Left lung (tissue), 10 donors: ENCODE results near the gene MAST1. TPM values are rescaled to one million over a fixed set of nuclear protein-coding genes. Genes with fewer than 3 reads are reported as not detected.

Source experiments
- ATAC-seq: fragments of 200-7000 bp; cut with Tn5 transposase; one replicate; pipeline ENCODE4 v1.9.1; 2020; ENCODE audit warnings: moderate library complexity
- DNase-seq, 4 donors: peaks; one replicate each; pipeline ENCODE4 v3.0.0-alpha.2; 2013 to 2020
- H3K27ac ChIP-seq, 2 donors: fragments of 200-600 bp; sonication (generic) in 1 of 2; one replicate each; pipeline versions ENCODE4 v1.5.0 to v1.8.0; 2020 to 2021
- H3K27me3 ChIP-seq, 2 donors: fragments of 200-600 bp; sonication (generic) in 1 of 2; one replicate each; pipeline versions ENCODE4 v1.5.0 to v1.8.0; 2020 to 2021
- H3K36me3 ChIP-seq, 2 donors: fragments of 200-600 bp; sonication (generic) in 1 of 2; one replicate each; pipeline versions ENCODE4 v1.5.0 to v1.8.0; 2020 to 2021
- H3K4me1 ChIP-seq, 2 donors: fragments of 200-600 bp; one replicate each; pipeline ENCODE4 v1.8.0; 2021
- H3K4me3 ChIP-seq, 2 donors: fragments of 200-600 bp; sonication (generic) in 1 of 2; one replicate each; pipeline versions ENCODE4 v1.5.0 to v1.8.0; 2020 to 2021; ENCODE audit warnings: mild to moderate bottlenecking in 1 of 2
- H3K9me3 ChIP-seq, 2 donors: fragments of 200-600 bp; sonication (generic) in 1 of 2; one replicate each; pipeline versions ENCODE4 v1.5.0 to v1.8.0; 2020 to 2021
- intact Hi-C, 2 donors: fragments of 100-400 bp; cut with DNase I; formaldehyde crosslinking; loops; one replicate each; pipeline versions ENCODE4 v1.11.2 to v1.14.2; 2022
- polyA plus RNA-seq, 6 donors: library from polyadenylated mRNA; unstranded; fragments of 120-200 nt; gene quantifications; one replicate each; pipeline ENCODE4 v1.2.1, GENCODE V29; 2013; ENCODE audit not compliant: insufficient read length in 6 of 6
- total RNA-seq, 2 donors: library from RNA; stranded (reverse); fragmentation: NEBNext Ultra II Directional; extraction: Animal tissue kit (Norgen Biotek cat#: 25700); gene quantifications; one replicate each; pipeline ENCODE4 v1.2.1, GENCODE V29; 2021
- TF ChIP-seq, protein P1 (sequence below), 2 donors: fragments of 200-600 bp; sonication (generic) in 1 of 2; IDR thresholded peaks; one replicate each; pipeline versions ENCODE4 v1.5.0 to v1.8.0; 2021; ENCODE audit warnings: antibody characterized with exemption in 2 of 2
- donor health status: DM: no; HTN: yes; CAD: no.
- donor health status: DM: no; HTN: no; CAD: no.

MAST1 gene
- total and polyA plus RNA-seq, 8 donors, result 0.15 to 2.4 (median 1.5) TPM

- TF ChIP-seq, protein P1, sequence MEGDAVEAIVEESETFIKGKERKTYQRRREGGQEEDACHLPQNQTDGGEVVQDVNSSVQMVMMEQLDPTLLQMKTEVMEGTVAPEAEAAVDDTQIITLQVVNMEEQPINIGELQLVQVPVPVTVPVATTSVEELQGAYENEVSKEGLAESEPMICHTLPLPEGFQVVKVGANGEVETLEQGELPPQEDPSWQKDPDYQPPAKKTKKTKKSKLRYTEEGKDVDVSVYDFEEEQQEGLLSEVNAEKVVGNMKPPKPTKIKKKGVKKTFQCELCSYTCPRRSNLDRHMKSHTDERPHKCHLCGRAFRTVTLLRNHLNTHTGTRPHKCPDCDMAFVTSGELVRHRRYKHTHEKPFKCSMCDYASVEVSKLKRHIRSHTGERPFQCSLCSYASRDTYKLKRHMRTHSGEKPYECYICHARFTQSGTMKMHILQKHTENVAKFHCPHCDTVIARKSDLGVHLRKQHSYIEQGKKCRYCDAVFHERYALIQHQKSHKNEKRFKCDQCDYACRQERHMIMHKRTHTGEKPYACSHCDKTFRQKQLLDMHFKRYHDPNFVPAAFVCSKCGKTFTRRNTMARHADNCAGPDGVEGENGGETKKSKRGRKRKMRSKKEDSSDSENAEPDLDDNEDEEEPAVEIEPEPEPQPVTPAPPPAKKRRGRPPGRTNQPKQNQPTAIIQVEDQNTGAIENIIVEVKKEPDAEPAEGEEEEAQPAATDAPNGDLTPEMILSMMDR (IDR thresholded peaks at IDR 0.05), result no peak
- ATAC-seq, result no peak
- intact Hi-C loops, result no loop called here
- Histone ChIP-seq H3K9me3 (no peaks in the 10 kb centered on the region), H3K4me1 (peaks cover 4 to 29% of the 10 kb centered on the region in 2 donors), H3K27me3 (peaks cover 69 to 100% of the 10 kb centered on the region in 2 donors), H3K27ac (no peak overlapping the region), H3K36me3 (no peaks in the 10 kb centered on the region), H3K4me3 (peak overlapping the region in 1 of 2 donors; percentile 37)
- DNase-seq, result no peak
Measured at GRCh38 chr19:12833418-12833737, 4.9 kb upstream of the MAST1 start.

GRCh38 chr19:12833738-12834565 lies 4.4 kb upstream of the MAST1 start:
- peaks cover 71 to 100% of the 10 kb centered on the region in 2 donors for H3K27me3 ChIP-seq
- peaks cover 4 to 32% of the 10 kb centered on the region in 2 donors for H3K4me1 ChIP-seq
- ATAC-seq (peak; percentile 5), DNase-seq (peak in 1 of 4 donors; percentile 81)
- H3K36me3 ChIP-seq, result no peaks in the 10 kb centered on the region
- peak overlapping the region; percentile 21 to 37 for H3K4me3 ChIP-seq
- no peak overlapping the region for H3K27ac ChIP-seq
- no peaks in the 10 kb centered on the region for H3K9me3 ChIP-seq
- TF ChIP-seq, protein P1 (IDR thresholded peaks at IDR 0.05), result no peak
- intact Hi-C loops, result no loop called here

DNA sequence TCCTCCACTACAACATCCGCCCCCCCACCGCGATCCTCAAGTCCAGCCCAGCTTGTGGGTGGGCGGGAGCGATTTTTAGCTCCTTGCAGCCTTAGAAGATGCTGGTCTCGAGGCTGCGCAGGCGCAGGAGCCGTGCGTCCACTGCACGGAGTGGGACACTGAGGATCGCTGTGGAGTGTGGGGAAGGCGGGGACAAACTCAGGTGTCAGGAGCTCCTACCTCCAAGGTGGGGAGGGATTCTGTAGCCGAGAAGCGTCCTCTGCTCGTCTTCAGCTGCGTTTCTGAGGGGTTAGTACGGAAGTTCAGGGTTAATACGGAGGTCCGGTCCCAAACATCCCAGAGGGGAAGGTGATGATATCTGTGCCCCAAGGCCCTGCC lies 3.8 kb upstream of the MAST1 start, which contains the start of gene RTBDN:
Gene RTBDN (minus strand): TSS at position 14 of the 378 bp plus-strand sequence. CDS start 4,600 bp downstream, outside the sequence.
- no peaks in the 10 kb centered on the region for H3K9me3 ChIP-seq
- no peak for ATAC-seq
- H3K4me1 ChIP-seq, result peaks cover 4 to 33% of the 10 kb centered on the region in 2 donors
- DNase-seq, result no peak
- H3K36me3 ChIP-seq, result no peaks in the 10 kb centered on the region
- H3K27me3 ChIP-seq, result peaks cover 77 to 100% of the 10 kb centered on the region in 2 donors
- intact Hi-C loops, result no loop called here
- TF ChIP-seq, protein P1 (IDR thresholded peaks at IDR 0.05), result no peak
- no peak within 1 kb of the TSS for H3K27ac ChIP-seq
- H3K4me3 ChIP-seq, result peak within 1 kb of the TSS; percentile 21 to 37

- intact Hi-C loops, result no loop called here
- H3K9me3 ChIP-seq, result no peaks in the 10 kb centered on the region
- H3K27me3 ChIP-seq, result peaks cover 82 to 100% of the 10 kb centered on the region in 2 donors
- no peaks in the 10 kb centered on the region for H3K36me3 ChIP-seq
- ATAC-seq, result no peak
- no peak overlapping the region for H3K27ac ChIP-seq
- TF ChIP-seq, protein P1 (IDR thresholded peaks at IDR 0.05), result no peak
- H3K4me3 ChIP-seq, result no peak overlapping the region
- DNase-seq, result no peak
- H3K4me1 ChIP-seq, result peaks cover 4 to 33% of the 10 kb centered on the region in 2 donors
Measured at GRCh38 chr19:12834976-12835757, 3.1 kb upstream of the MAST1 start.

DNA sequence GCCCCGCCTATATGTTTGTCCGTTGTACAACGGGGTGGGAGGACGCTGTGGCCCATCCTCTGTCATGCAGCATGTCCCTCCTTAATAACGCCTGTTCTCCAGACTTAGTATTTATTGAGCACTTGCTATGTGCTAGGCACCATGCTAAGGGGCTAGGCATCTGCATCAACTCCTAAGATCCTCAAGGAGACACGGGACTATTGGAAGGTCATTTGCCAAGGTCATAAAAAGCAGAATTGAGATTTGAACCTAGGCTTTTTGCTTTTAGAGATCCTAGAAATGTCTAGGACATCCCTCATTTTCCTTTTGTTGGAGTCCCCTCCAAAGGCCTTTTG lies 1.8 kb upstream of the MAST1 start:
- peaks cover 95 to 100% of the 10 kb centered on the region in 2 donors for H3K27me3 ChIP-seq
- H3K27ac ChIP-seq, result no peak overlapping the region
- no peaks in the 10 kb centered on the region for H3K36me3 ChIP-seq
- H3K9me3 ChIP-seq, result no peaks in the 10 kb centered on the region
- intact Hi-C loops, result no loop called here
- ATAC-seq (no peak), DNase-seq (no peak)
- no peak overlapping the region for H3K4me3 ChIP-seq
- TF ChIP-seq, protein P1 (IDR thresholded peaks at IDR 0.05), result no peak
- peaks cover 4 to 37% of the 10 kb centered on the region in 2 donors for H3K4me1 ChIP-seq
